K562 (cell line): ENCODE results near the gene SEC14L5. TPM values are rescaled to one million over a fixed set of nuclear protein-coding genes. Genes with fewer than 3 reads are reported as not detected.

Experiments used
- ATAC-seq: fragments of 200-7000 bp; cut with Tn5 transposase; 3 replicates; pipeline ENCODE4 v1.9.1; 2020; ENCODE audit warnings: moderate library complexity
- BruUV-seq: library from RNA; stranded (reverse); fragments of 400-500 nt; replicated peaks from 2 replicates; lab custom pipeline; 2021; lab: Mats Ljungman, UMichigan
- CTCF ChIA-PET: fragments of 300-600 bp; formaldehyde crosslinking; extraction: SDS; loops from one replicate; lab custom pipeline; 2021; ENCODE audit warnings: low intra/inter-chr PET ratio; lab: Yijun Ruan, JAX
- POLR2A ChIA-PET: fragments of 300-600, 350-650 bp; sonication (Branson Sonifier 250); formaldehyde crosslinking; extraction: SDS; loops from one replicate; lab custom pipeline; 2021; ENCODE audit warnings: antibody characterized with exemption, inconsistent platforms; lab: Yijun Ruan, JAX
- DNase-seq, 4 experiments: peaks; one replicate each; pipeline versions ENCODE4 v3.0.0 to v3.0.0-alpha.2; 2011 to 2018; ENCODE audit warnings: low spot score in 3 of 4, mixed read lengths in 3 of 4; ENCODE audit errors: extremely low read depth in 1 of 4
- FAIRE-seq: peaks from 2 replicates; lab custom pipeline; 2011; peaks lifted over from hg19 to GRCh38; lab: Jason Lieb, UNC
- H2AFZ ChIP-seq: 2 replicates; pipeline ENCODE4 v1.6.0; 2011; ENCODE audit warnings: low read depth, low read length, control low read depth, inconsistent platforms
- H3K27ac ChIP-seq: fragments of 200-600 bp; 3 replicates; pipeline ENCODE4 v1.8.0; 2011; ENCODE audit warnings: low read depth, mild to moderate bottlenecking, control low read depth, inconsistent platforms, low read length, moderate library complexity, mixed read lengths; ENCODE audit errors: extremely low read depth
- H3K27me3 ChIP-seq, 2 experiments: fragments of 300-600 bp in 1 of 2; 2 replicates in 1 of 2; 3 replicates in 1 of 2; pipeline versions ENCODE4 v1.6.0 to v1.8.0; 2011; ENCODE audit warnings: inconsistent platforms in 2 of 2, low read length in 2 of 2, mild to moderate bottlenecking in 1 of 2, mixed read lengths in 1 of 2, moderate library complexity in 1 of 2; ENCODE audit not compliant: control insufficient read depth in 2 of 2, insufficient read depth in 2 of 2
- H3K36me3 ChIP-seq: fragments of 300-600 bp; 3 replicates; pipeline ENCODE4 v1.8.0; 2011; ENCODE audit warnings: mild to moderate bottlenecking, low read length, inconsistent platforms; ENCODE audit not compliant: control insufficient read depth, insufficient read depth
- H3K4me1 ChIP-seq, 2 experiments: fragments of 200-600 bp in 1 of 2; replicated peaks in 1 of 2; 2 replicates in 1 of 2; 3 replicates in 1 of 2; pipeline versions ENCODE4 v1.5.1 to v1.8.0; 2011; ENCODE audit warnings: inconsistent platforms in 2 of 2, low read length in 2 of 2, mild to moderate bottlenecking in 1 of 2, mixed read lengths in 1 of 2, moderate library complexity in 1 of 2; ENCODE audit not compliant: control insufficient read depth in 2 of 2, insufficient read depth in 2 of 2
- H3K4me2 ChIP-seq: 2 replicates; pipeline ENCODE4 v1.6.1; 2011; ENCODE audit warnings: low read length, control low read depth, inconsistent platforms, mixed read lengths; ENCODE audit not compliant: insufficient read depth
- H3K4me3 ChIP-seq: fragments of 200-600 bp; sonication (generic), shearing (Covaris generic); 2 replicates; pipeline ENCODE4 v1.5.1; 2016; ENCODE audit warnings: control low read depth, inconsistent platforms
- H3K79me2 ChIP-seq: fragments of 200-600 bp; 3 replicates; pipeline ENCODE4 v1.8.0; 2011; ENCODE audit warnings: low read length, inconsistent platforms; ENCODE audit not compliant: control insufficient read depth, insufficient read depth
- H3K9ac ChIP-seq, 2 experiments: 2 replicates each; pipeline versions ENCODE4 v1.6.0 to v1.6.1; 2011; ENCODE audit warnings: low read depth in 2 of 2, low read length in 2 of 2, control low read depth in 1 of 2, inconsistent platforms in 1 of 2, mild to moderate bottlenecking in 1 of 2, mixed read lengths in 1 of 2; ENCODE audit not compliant: insufficient read depth in 1 of 2
- H3K9me1 ChIP-seq: one replicate; pipeline ENCODE4 v1.6.0; 2011; ENCODE audit warnings: inconsistent platforms, mild to moderate bottlenecking, low read length, moderate library complexity; ENCODE audit not compliant: control insufficient read depth, insufficient read depth
- H3K9me3 ChIP-seq: replicated peaks from 2 replicates; pipeline ENCODE4 v1.5.1; 2011; ENCODE audit warnings: low read depth, low read length, inconsistent platforms; ENCODE audit not compliant: control insufficient read depth, insufficient read depth
- H4K20me1 ChIP-seq: replicated peaks from 2 replicates; pipeline ENCODE4 v1.6.1; 2011; ENCODE audit warnings: low read length, inconsistent platforms, mixed read lengths; ENCODE audit not compliant: control insufficient read depth, insufficient read depth
- CBX5 ChIP-seq: IDR thresholded peaks from 2 replicates; pipeline ENCODE4 v1.6.1; 2014; ENCODE audit warnings: low read depth, borderline replicate concordance
- CHCHD3 ChIP-seq: fragments of 250-450 bp; sonication (Bioruptor Pico); IDR thresholded peaks from 2 replicates; pipeline ENCODE4 v2.1.2; 2022; ENCODE audit warnings: mild to moderate bottlenecking
- CREM ChIP-seq: IDR thresholded peaks from 2 replicates; pipeline ENCODE4 v1.6.1; 2014; ENCODE audit warnings: antibody characterized with exemption, low read depth
- MYBL2 ChIP-seq, 2 experiments: fragments of 450-650 bp in 1 of 2; sonication (generic) in 1 of 2; formaldehyde crosslinking in 1 of 2; IDR thresholded peaks; 2 replicates each; pipeline versions ENCODE4 v1.6.1 to v1.8.1; 2017 to 2022; ENCODE audit warnings: borderline replicate concordance in 1 of 2, inconsistent platforms in 1 of 2, low read depth in 1 of 2, mild to moderate bottlenecking in 1 of 2, missing genetic modification reagents in 1 of 2, moderate library complexity in 1 of 2
- POLR3G ChIP-seq: IDR thresholded peaks from 2 replicates; pipeline ENCODE4 v1.6.1; 2011; ENCODE audit not compliant: insufficient read length, insufficient replicate concordance; ENCODE audit errors: extremely low read depth
- RBM14 ChIP-seq: fragments of 200-400 bp; formaldehyde crosslinking; IDR thresholded peaks from 2 replicates; pipeline ENCODE4 v1.6.1; 2018; ENCODE audit warnings: low read depth, mild to moderate bottlenecking, low read length, moderate library complexity, borderline replicate concordance; ENCODE audit not compliant: insufficient read depth
- ZNF699 ChIP-seq: fragments of 250-450 bp; sonication (Bioruptor Pico); IDR thresholded peaks from 2 replicates; pipeline ENCODE4 v1.8.0; 2021; ENCODE audit warnings: mild to moderate bottlenecking, moderate library complexity; ENCODE audit not compliant: insufficient replicate concordance
- ZNF785 ChIP-seq: fragments of 250-450 bp; sonication (Bioruptor Pico); IDR thresholded peaks from 2 replicates; pipeline ENCODE4 v1.4.0; 2020; ENCODE audit warnings: mild to moderate bottlenecking
- WGBS: fragments of 100-300 bp; shearing (Covaris generic); methylation state at CpG from one replicate; pipeline ENCODE4 v1.1.6; 2016; ENCODE audit warnings: low coverage, mixed read lengths; ENCODE audit not compliant: insufficient coverage; ENCODE audit errors: missing lambda C conversion rate; 5-methylcytosine and 5-hydroxymethylcytosine counted together
- in situ Hi-C: fragments of 300-500 bp; cut with MboI; formaldehyde crosslinking; loops from 4 replicates; pipeline ENCODE4 v1.15.0; 2018; ENCODE audit warnings: inconsistent platforms, mixed read lengths
- intact Hi-C: fragments of 100-400 bp; cut with micrococcal nuclease; formaldehyde crosslinking; loops from 2 replicates; pipeline ENCODE4 v1.14.2; 2022
- polyA plus RNA-seq, 8 experiments: library from polyadenylated mRNA; depleted of rRNA in 4 of 8; stranded (reverse) in 5 of 8; unstranded in 3 of 8; fragments of >200 nt; fragmentation: Nextera tagmentation in 2 of 8; fragmentation: Illumina TruSeq in 1 of 8; extraction: Ambion mirVana in 2 of 8; extraction: Trizol in 1 of 8; gene quantifications; 2 replicates each; pipeline versions ENCODE4 v1.2.1 to v1.2.3, GENCODE V29; 2011 to 2014; ENCODE audit warnings: inconsistent platforms in 1 of 8, missing spikeins in 1 of 8
- total RNA-seq, 7 experiments: library from RNA; depleted of rRNA in 6 of 7; stranded (reverse); fragments of >200 nt in 6 of 7; fragmentation: Illumina TruSeq in 2 of 7; extraction: Trizol in 2 of 7; gene quantifications; 2 replicates each; pipeline versions ENCODE4 v1.2.1 to v1.2.3, GENCODE V29; 2011 to 2021; ENCODE audit warnings: low replicate concordance in 1 of 7
- TF ChIP-seq, protein P1 (sequence below): fragments of 450-650 bp; IDR thresholded peaks from 2 replicates; pipeline ENCODE4 v1.6.1; 2017; ENCODE audit warnings: antibody characterized with exemption
- TF ChIP-seq, protein P2 (sequence below): fragments of 250-450 bp; sonication (Bioruptor Pico); IDR thresholded peaks from 2 replicates; pipeline ENCODE4 v1.8.0; 2022; ENCODE audit warnings: moderate library complexity, mild to moderate bottlenecking, inconsistent platforms

Gene SEC14L5
- total and polyA plus RNA-seq, 9 of the 15 experiments (the other 6 are each of a cell fraction or from before 2014, with no cell fraction given) = 0.11 TPM; not detected in 8

DNA sequence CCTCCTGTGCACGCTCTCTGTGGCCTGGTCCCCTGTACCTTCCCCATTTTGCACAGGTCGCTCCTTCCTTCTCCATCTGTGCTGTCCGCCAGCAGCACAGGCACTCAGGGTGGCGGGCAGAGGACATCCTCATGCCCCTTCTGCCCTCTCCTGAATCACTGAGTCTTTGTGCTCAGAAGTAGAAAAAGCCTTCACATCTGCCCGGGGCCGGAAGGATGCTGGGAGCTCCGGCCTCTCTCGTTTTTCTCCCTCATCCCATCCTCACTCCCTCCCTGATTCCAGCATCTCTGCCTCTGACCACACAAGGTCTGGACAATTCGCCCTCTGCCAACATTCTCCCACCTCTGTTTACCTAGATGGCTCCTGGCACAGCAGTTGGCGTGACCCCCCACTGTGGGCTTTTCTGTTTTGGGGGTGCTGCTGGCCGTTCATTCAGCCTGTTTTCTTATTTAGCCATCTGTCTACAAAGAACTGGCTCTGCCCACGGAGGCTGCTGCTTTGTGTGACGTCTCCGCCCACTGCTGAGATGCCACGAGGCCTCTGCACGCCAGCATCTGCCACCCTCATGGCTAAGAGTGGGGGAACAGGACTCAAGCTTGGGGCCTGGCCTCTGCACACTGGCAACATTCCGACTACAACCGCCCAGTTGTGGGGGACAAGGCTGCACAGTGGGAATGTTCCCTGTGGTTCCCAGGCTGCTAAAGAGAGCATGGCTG, 36.7 kb downstream of the SEC14L5 start:
- no peak overlapping the region for H3K4me3 ChIP-seq
- no peaks in the 10 kb centered on the region for H3K9me1 ChIP-seq
- no peak overlapping the region for H2AFZ ChIP-seq
- H3K4me2 ChIP-seq = no peak overlapping the region
- no peak overlapping the region for H3K9ac ChIP-seq
- no peaks in the 10 kb centered on the region for H3K36me3 ChIP-seq
- no TSS peak for BruUV-seq
- no peaks in the 10 kb centered on the region for H3K9me3 ChIP-seq
- DNase-seq (no peak), ATAC-seq (no peak), FAIRE-seq (no peak)
- H3K79me2 ChIP-seq = no peaks in the 10 kb centered on the region
- intact Hi-C loops (no loop called here), in situ Hi-C loops (no loop called here)
- H3K27ac ChIP-seq = no peak overlapping the region
- POLR2A ChIA-PET = no interaction called here
- peaks cover 0 to 3% of the 10 kb centered on the region in 2 experiments; a peak in 1 of 5 replicates for H3K4me1 ChIP-seq
- 1% methylated on average over 17 of the region's 18 CpGs for WGBS
- 0 out of 2 replicates have a peak, but pooled peaks cover 2% of the 10 kb centered on the region for H4K20me1 ChIP-seq
- H3K27me3 ChIP-seq = peaks cover 31 to 62% of the 10 kb centered on the region in 2 experiments; a peak in 4 of 5 replicates
- CTCF ChIA-PET = interaction anchor here (0.6 kb wide), 1 partner anchor 1926 kb away, joined by 3 read pairs; no protein-coding TSS in a partner anchor
- TF ChIP-seq CHCHD3 (no peak), MYBL2 (IDR thresholded peaks at IDR 0.05; ENCODE audit: low read depth) (no peak), MYBL2 (CRISPR knock-in tag; IDR thresholded peaks at IDR 0.05; ENCODE audit: borderline replicate concordance) (no peak), CREM (no peak), RBM14 (no peak), POLR3G (no peak), ZNF699 (CRISPR knock-in tag) (no peak), ZNF785 (no peak), CBX5 (no peak)
- TF ChIP-seq, protein P1, sequence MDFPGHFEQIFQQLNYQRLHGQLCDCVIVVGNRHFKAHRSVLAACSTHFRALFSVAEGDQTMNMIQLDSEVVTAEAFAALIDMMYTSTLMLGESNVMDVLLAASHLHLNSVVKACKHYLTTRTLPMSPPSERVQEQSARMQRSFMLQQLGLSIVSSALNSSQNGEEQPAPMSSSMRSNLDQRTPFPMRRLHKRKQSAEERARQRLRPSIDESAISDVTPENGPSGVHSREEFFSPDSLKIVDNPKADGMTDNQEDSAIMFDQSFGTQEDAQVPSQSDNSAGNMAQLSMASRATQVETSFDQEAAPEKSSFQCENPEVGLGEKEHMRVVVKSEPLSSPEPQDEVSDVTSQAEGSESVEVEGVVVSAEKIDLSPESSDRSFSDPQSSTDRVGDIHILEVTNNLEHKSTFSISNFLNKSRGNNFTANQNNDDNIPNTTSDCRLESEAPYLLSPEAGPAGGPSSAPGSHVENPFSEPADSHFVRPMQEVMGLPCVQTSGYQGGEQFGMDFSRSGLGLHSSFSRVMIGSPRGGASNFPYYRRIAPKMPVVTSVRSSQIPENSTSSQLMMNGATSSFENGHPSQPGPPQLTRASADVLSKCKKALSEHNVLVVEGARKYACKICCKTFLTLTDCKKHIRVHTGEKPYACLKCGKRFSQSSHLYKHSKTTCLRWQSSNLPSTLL = no peak
- TF ChIP-seq, protein P2, sequence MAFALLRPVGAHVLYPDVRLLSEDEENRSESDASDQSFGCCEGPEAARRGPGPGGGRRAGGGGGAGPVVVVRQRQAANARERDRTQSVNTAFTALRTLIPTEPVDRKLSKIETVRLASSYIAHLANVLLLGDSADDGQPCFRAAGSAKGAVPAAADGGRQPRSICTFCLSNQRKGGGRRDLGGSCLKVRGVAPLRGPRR = no peak
